HCT116 (cell line): Measurements from ENCODE around the gene MINDY4B. TPM values are rescaled to one million over a fixed set of nuclear protein-coding genes. Genes with fewer than 3 reads are reported as not detected.

Experiments
- ATAC-seq: fragments of 200-7000 bp; cut with Tn5 transposase; 2 replicates; pipeline ENCODE4 v1.9.1; 2020; ENCODE audit warnings: mild to moderate bottlenecking, moderate library complexity
- BruUV-seq: library from RNA; stranded (reverse); fragments of 400-500 nt; replicated peaks from 2 replicates; lab custom pipeline; 2021; lab: Mats Ljungman, UMichigan
- CTCF ChIA-PET: fragments of 300-600 bp; sonication (Branson Sonifier 250); formaldehyde crosslinking; loops from one replicate; lab custom pipeline; 2021; ENCODE audit warnings: antibody characterized with exemption; lab: Charles Lee
- POLR2A ChIA-PET: fragments of 300-600, 350-600 bp; sonication (Branson Sonifier 250); formaldehyde crosslinking; loops from one replicate; lab custom pipeline; 2021; ENCODE audit warnings: antibody characterized with exemption; lab: Charles Lee
- RAD21 ChIA-PET, 2 experiments: fragments of 300-600 bp; sonication (Branson Sonifier 250); formaldehyde crosslinking; loops; one replicate each; lab custom pipeline; 2023; ENCODE audit warnings: low total read pairs in 2 of 2; ENCODE audit not compliant: uncharacterized antibody in 2 of 2, unreplicated experiment in 2 of 2, low non-redundant PET in 1 of 2; lab: Charles Lee
- DNase-seq: peaks from one replicate; pipeline ENCODE4 v3.0.0-alpha.2; 2010; ENCODE audit warnings: low read depth, low spot score
- H2AFZ ChIP-seq: fragments of 200-600 bp; shearing (Covaris generic), sonication (generic); 2 replicates; pipeline ENCODE4 v1.6.1; 2017; ENCODE audit warnings: low read depth, mixed run types, mixed read lengths, antibody characterized with exemption, low read length; ENCODE audit not compliant: poor library complexity, severe bottlenecking
- H3K27ac ChIP-seq: 2 replicates; pipeline ENCODE4 v1.5.1; 2012; ENCODE audit warnings: low read depth, low read length
- H3K27me3 ChIP-seq: fragments of 200-600 bp; sonication (generic); 2 replicates; pipeline ENCODE4 v1.6.1; 2016; ENCODE audit warnings: mixed run types, low read length, mixed read lengths; ENCODE audit not compliant: insufficient read depth
- H3K36me3 ChIP-seq, 2 experiments: fragments of 200-500 bp in 1 of 2; fragments of 200-600 bp in 1 of 2; sonication (Bioruptor generic) in 1 of 2; sonication (generic) in 1 of 2; 2 replicates each; pipeline versions ENCODE4 v1.5.1 to v1.6.1; 2014 to 2016; ENCODE audit warnings: low read length in 2 of 2, inconsistent platforms in 1 of 2, mixed read lengths in 1 of 2, mixed run types in 1 of 2; ENCODE audit not compliant: insufficient read depth in 2 of 2, control insufficient read depth in 1 of 2
- H3K4me1 ChIP-seq, 2 experiments: fragments of 200-600 bp in 1 of 2; sonication (generic) in 1 of 2; 2 replicates each; pipeline versions ENCODE4 v1.5.1 to v1.6.1; 2012 to 2017; ENCODE audit warnings: low read length in 2 of 2, inconsistent platforms in 1 of 2, mild to moderate bottlenecking in 1 of 2, mixed read lengths in 1 of 2, mixed run types in 1 of 2, moderate library complexity in 1 of 2; ENCODE audit not compliant: insufficient read depth in 2 of 2, control insufficient read depth in 1 of 2
- H3K4me2 ChIP-seq: fragments of 200-600 bp; sonication (generic); 2 replicates; pipeline ENCODE4 v1.6.1; 2017; ENCODE audit warnings: mixed run types, low read length, mixed read lengths
- H3K4me3 ChIP-seq, 2 experiments: fragments of 200-600 bp in 1 of 2; sonication (generic) in 1 of 2; replicated peaks in 1 of 2; 2 replicates each; pipeline ENCODE4 v1.5.1; 2011 to 2016; ENCODE audit warnings: low read length in 2 of 2, control low read depth in 1 of 2, low read depth in 1 of 2, mild to moderate bottlenecking in 1 of 2, mixed read lengths in 1 of 2, mixed run types in 1 of 2
- H3K79me2 ChIP-seq: fragments of 200-600 bp; sonication (generic); 2 replicates; pipeline ENCODE4 v1.6.1; 2017; ENCODE audit warnings: mild to moderate bottlenecking, mixed run types, low read length, moderate library complexity, mixed read lengths; ENCODE audit not compliant: insufficient read depth
- H3K9ac ChIP-seq: fragments of 200-600 bp; sonication (generic); 2 replicates; pipeline ENCODE4 v1.6.1; 2016; ENCODE audit warnings: low read length, mixed read lengths
- H3K9me2 ChIP-seq: fragments of 200-600 bp; sonication (generic), shearing (Covaris generic); 2 replicates; pipeline ENCODE4 v1.6.1; 2017; ENCODE audit warnings: mixed run types, mild to moderate bottlenecking, moderate library complexity; ENCODE audit not compliant: insufficient read depth
- H3K9me3 ChIP-seq, 2 experiments: fragments of 200-500 bp in 1 of 2; fragments of 200-600 bp in 1 of 2; sonication (Bioruptor generic) in 1 of 2; sonication (generic) in 1 of 2; 2 replicates each; pipeline ENCODE4 v1.6.1; 2014 to 2017; ENCODE audit warnings: low read length in 2 of 2, mixed read lengths in 2 of 2, inconsistent platforms in 1 of 2, low read depth in 1 of 2, mild to moderate bottlenecking in 1 of 2, mixed run types in 1 of 2, moderate library complexity in 1 of 2; ENCODE audit not compliant: control insufficient read depth in 1 of 2, insufficient read depth in 1 of 2
- H4K20me1 ChIP-seq: fragments of 200-600 bp; sonication (generic), shearing (Covaris generic); 2 replicates; pipeline ENCODE4 v1.6.1; 2017; ENCODE audit warnings: mixed run types, mild to moderate bottlenecking, moderate library complexity; ENCODE audit not compliant: insufficient read depth
- ATF3 ChIP-seq: IDR thresholded peaks from 2 replicates; pipeline ENCODE4 v1.6.1; 2012
- CEBPB ChIP-seq: IDR thresholded peaks from 2 replicates; pipeline ENCODE4 v1.6.1; 2012; ENCODE audit warnings: low read depth
- CTCF ChIP-seq, 3 experiments: fragments of 200-600 bp in 1 of 3; sonication (generic) in 1 of 3; IDR thresholded peaks in 2 of 3; conservative IDR thresholded peaks in 1 of 3; 2 replicates each; pipeline ENCODE4 v1.5.1; 2012 to 2017; ENCODE audit warnings: low read depth in 2 of 3, low read length in 2 of 3, antibody characterized with exemption in 1 of 3, borderline replicate concordance in 1 of 3, control low read depth in 1 of 3, mild to moderate bottlenecking in 1 of 3, mixed read lengths in 1 of 3, mixed run types in 1 of 3, moderate library complexity in 1 of 3; ENCODE audit not compliant: insufficient read depth in 1 of 3
- EGR1 ChIP-seq: IDR thresholded peaks from 2 replicates; pipeline ENCODE4 v1.6.1; 2012; ENCODE audit warnings: low read depth
- ELF1 ChIP-seq: IDR thresholded peaks from 2 replicates; pipeline ENCODE4 v1.6.1; 2012; ENCODE audit warnings: low read depth, borderline replicate concordance
- EZH2phosphoT487 ChIP-seq: fragments of 200-600 bp; IDR thresholded peaks from 2 replicates; pipeline ENCODE4 v1.6.1; 2018; ENCODE audit warnings: antibody characterized with exemption, borderline replicate concordance
- FOSL1 ChIP-seq: IDR thresholded peaks from 2 replicates; pipeline ENCODE4 v1.6.1; 2012; ENCODE audit warnings: low read depth
- POLR2A ChIP-seq: IDR thresholded peaks from 2 replicates; pipeline ENCODE4 v1.7.0; 2011; ENCODE audit warnings: borderline replicate concordance; ENCODE audit not compliant: insufficient read depth, insufficient read length; ENCODE audit errors: extremely low read depth
- RAD21 ChIP-seq: IDR thresholded peaks from 2 replicates; pipeline ENCODE4 v1.6.1; 2012; ENCODE audit warnings: low read depth, mild to moderate bottlenecking
- REST ChIP-seq: IDR thresholded peaks from 2 replicates; pipeline ENCODE4 v1.6.1; 2012; ENCODE audit warnings: low read depth
- SIN3A ChIP-seq: IDR thresholded peaks from 2 replicates; pipeline ENCODE4 v1.6.1; 2012; ENCODE audit warnings: low read depth
- SP1 ChIP-seq: IDR thresholded peaks from 2 replicates; pipeline ENCODE4 v1.6.1; 2012; ENCODE audit warnings: low read depth
- SRF ChIP-seq: IDR thresholded peaks from 2 replicates; pipeline ENCODE4 v1.6.1; 2012; ENCODE audit warnings: low read depth
- TCF7L2 ChIP-seq: IDR thresholded peaks from 2 replicates; pipeline ENCODE4 v1.7.0; 2011; ENCODE audit warnings: borderline replicate concordance, inconsistent platforms; ENCODE audit not compliant: insufficient read depth, insufficient read length; ENCODE audit errors: extremely low read depth
- YY1 ChIP-seq: IDR thresholded peaks from 2 replicates; pipeline ENCODE4 v1.6.1; 2011; ENCODE audit warnings: low read length, low read depth, moderate library complexity, mild to moderate bottlenecking; ENCODE audit not compliant: insufficient replicate concordance; ENCODE audit errors: extremely low read depth
- ZBTB33 ChIP-seq: IDR thresholded peaks from 2 replicates; pipeline ENCODE4 v1.6.1; 2011; ENCODE audit warnings: mild to moderate bottlenecking, low read length, moderate library complexity; ENCODE audit not compliant: insufficient replicate concordance; ENCODE audit errors: extremely low read depth
- ZNF274 ChIP-seq: fragments of 200-500 bp; sonication (Bioruptor generic); IDR thresholded peaks from 2 replicates; pipeline ENCODE4 v1.6.1; 2014; ENCODE audit warnings: mild to moderate bottlenecking, low read depth, low read length, inconsistent platforms
- intact Hi-C: fragments of 100-400 bp; cut with micrococcal nuclease; formaldehyde crosslinking; loops from 2 replicates; pipeline ENCODE4 v1.10.0; 2022
- total RNA-seq: library from RNA; stranded (reverse); gene quantifications from one replicate; pipeline ENCODE4 v1.2.1, GENCODE V29; 2021; ENCODE audit not compliant: unreplicated experiment

The MINDY4B gene
- total RNA-seq, 1 experiment from 2014 or later = not detected

- peak; percentile 73 for ATAC-seq
- H3K9me3 ChIP-seq = no peaks in the 10 kb centered on the region
- TF ChIP-seq POLR2A = no peak
- no peak for TF ChIP-seq SP1
- no peak for TF ChIP-seq EZH2phosphoT487
- TF ChIP-seq SIN3A = no peak
- no peak for TF ChIP-seq CTCF (IDR thresholded peaks at IDR 0.05 in 2 of 3, conservative IDR thresholded peaks at IDR 0.05 in 1 of 3; ENCODE audit: borderline replicate concordance in 1 of 3, insufficient read depth in 1 of 3, low read depth in 2 of 3, low read length in 2 of 3)
- no peak for TF ChIP-seq ELF1
- no peak for TF ChIP-seq CEBPB
- TF ChIP-seq YY1 = no peak
- TF ChIP-seq EGR1 = no peak
- no peak for TF ChIP-seq TCF7L2
- no peak for TF ChIP-seq ATF3
- TF ChIP-seq FOSL1 = no peak
- no peak for TF ChIP-seq SRF
- TF ChIP-seq RAD21 = no peak
- no peak for TF ChIP-seq ZBTB33
- TF ChIP-seq ZNF274 = no peak
- no peak for TF ChIP-seq REST
- H3K4me1 ChIP-seq = peaks cover 0 to 10% of the 10 kb centered on the region in 2 experiments; a peak in 2 of 4 replicates
- ChIA-PET POLR2A (no interaction called here), RAD21 (no interaction called here), CTCF (no interaction called here)
- DNase-seq = peak; percentile 21
- H3K9ac ChIP-seq = no peak overlapping the region
- H3K27ac ChIP-seq = no peak overlapping the region
- no peak overlapping the region for H3K4me3 ChIP-seq
- H3K4me2 ChIP-seq = peak overlapping the region; percentile 24; the same call in 1 of the 2 replicates
- intact Hi-C loops = loop anchor here (10.0 kb wide), 1 partner anchor 362 kb away; no protein-coding TSS in a partner anchor
- H3K36me3 ChIP-seq = no peaks in the 10 kb centered on the region
- no peaks in the 10 kb centered on the region for H4K20me1 ChIP-seq
- H3K9me2 ChIP-seq = no peaks in the 10 kb centered on the region
- no TSS peak for BruUV-seq
- H2AFZ ChIP-seq = peak overlapping the region; percentile 49
- H3K79me2 ChIP-seq = no peaks in the 10 kb centered on the region
- peaks cover 20% of the 10 kb centered on the region; the same call in 1 of the 2 replicates for H3K27me3 ChIP-seq
These were observed 17.4 kb upstream of the MINDY4B start for GRCh38 chr3:150922611-150923010.
